Activated T-cell treated with anti-CD3 and anti-CD28 coated beads for 48 hours (primary cell): ENCODE data around the gene NACC2.

Experiments
- DNase-seq: peaks from one replicate; pipeline ENCODE4 v3.0.0-alpha.2; 2020; ENCODE audit warnings: low read depth

Gene NACC2

DNA sequence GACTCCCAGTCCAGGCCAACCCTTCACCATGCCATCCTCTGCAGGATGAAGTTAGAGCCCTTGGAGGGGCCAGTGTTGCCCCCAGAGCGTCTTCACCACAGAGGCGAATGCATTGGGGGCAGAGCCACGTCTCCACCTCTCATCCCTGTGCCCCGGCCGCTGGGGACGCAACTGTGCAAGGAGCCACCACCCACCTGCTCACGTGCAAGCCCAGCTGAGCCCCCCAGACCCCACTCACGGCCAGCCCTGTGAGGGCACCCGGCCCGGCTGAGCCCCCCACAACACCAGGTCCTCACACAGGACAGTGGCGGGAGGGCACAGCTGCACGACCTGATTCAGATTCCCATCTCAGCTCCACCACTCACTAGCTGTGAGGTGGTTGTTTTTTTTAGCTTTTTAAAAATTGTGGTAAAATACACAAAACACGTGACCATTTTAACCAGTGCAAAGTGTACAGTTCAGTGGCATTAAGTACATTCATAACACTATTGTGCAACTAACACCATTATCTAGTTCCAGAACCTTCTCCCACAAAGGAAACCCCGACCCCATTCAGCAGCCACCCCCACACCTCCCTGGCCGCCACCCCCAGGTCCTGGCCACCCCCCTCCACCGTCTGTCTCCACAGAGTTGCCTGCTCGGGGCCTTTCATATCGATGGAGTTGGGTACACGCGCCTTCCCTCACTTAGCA lies 100.4 kb downstream of the NACC2 start:
- DNase-seq = no peak

DNA sequence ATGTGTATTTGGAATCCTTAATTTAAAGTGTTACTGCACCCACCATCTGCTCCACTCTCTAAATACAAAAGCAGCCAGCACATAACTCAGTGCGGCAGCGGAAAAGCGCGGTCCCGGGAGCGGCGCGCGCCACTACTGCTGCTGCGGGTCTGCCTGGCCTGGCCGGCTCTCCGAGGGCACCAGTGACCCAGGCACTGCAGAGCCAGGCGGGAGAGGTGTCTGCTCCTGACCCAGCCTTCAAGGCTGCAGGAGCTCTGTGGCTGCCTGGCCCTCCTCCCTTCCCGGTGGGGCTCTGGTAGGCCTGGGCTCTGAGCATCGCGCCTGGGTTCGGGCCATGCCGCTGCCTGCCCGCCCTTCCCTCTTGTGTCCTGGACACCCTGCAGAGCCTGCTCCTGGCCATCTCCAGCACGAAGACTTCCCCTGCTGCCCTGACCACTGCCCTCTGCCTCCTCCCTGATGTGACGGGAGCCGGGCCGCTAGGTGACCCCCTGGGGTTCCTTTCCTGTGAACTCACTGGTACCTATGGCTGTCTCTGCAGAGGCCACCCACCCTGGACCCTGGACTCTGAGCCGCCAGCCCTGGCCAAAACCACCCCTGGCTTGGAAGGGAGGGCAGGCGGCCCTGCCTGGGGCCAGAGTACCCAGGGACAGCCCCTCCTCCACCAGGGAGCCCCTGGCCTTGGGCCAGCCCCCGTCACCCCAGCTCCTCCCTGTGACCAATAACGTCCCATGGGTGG lies 101.2 kb downstream of the NACC2 start:
- DNase-seq = no peak

DNA sequence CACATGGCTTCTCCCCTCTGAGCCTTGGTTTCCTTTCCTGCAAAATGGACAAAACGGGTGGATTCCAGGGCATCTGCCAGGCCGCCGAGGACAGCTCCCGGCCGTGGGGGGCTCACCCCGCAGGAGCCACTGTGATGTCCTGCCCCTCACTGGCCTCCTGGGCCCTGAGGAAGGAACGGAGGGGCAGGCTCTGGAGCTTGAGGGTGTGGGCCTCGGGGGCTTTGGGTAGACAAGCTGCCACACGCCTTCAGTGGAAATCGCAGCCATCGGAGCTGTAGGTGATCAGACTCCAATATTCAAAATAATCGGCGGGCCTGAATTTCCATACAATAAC lies 101.7 kb downstream of the NACC2 start:
- DNase-seq = no peak

DNA sequence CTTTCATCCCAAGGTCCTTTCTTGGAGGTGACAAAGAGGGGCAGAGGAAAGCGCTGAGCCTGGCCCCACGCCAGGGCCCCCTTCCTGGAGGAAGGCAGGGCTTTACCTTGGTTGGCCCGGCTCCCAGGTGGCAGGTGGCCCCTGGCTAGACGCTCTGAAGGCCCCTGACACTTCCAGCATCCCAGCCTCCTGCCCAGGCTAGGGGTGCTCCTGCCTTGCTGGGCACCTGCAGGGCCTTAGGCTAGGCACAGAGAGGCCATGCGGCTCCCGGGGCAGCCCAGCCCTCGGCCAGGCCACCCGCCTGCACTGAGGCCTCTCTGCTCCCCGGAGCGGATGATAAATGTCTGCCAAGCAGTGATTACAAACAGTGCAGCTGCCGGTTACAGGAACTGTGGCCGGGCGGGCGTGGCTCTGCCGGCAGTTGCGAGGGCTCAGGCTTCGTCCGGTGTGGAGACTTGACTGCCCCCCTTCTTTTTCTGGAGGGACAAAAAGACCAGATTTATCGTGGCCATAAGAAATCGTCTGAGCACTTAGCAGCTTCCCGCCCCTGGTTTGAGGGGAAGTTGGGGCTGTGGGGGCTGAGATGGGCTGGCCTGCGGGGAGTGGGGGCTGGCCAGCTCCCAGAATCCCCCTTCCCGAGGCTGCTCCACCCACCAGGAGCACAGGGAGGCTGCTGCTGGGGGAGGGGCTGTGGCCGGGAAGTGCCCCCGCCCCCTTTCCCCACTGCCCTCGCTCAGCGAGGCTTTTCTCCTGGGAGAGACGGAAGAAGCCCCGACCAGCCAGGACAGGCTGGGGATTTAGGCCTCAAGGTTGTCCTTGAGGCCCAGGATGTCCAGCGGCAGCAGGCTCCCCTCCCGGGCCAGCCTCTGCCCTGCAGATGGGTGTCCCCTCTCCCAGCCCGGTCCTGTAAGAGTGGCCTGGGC lies 102.3 kb downstream of the NACC2 start:
- DNase-seq = peak; percentile 24

DNA sequence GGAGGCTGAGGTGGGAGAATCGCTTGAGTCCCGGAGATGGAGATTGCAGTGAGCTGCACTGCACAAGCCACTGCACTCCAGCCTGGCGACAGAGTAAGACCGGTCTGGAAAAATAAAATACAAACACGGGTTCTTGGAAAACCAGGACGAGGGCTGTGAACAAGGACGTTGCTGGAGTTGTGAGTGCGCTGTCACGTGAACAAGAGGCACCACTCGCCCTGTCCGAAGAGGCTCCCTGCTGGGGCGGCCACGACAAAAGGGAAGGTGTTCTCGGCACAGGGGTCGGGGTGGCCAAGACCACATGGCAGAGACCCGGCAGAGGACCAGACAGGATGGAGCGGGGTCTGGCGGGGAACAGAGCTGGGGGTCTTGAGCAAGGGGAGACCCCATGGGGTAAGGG lies 103.3 kb downstream of the NACC2 start:
- no peak for DNase-seq

DNA sequence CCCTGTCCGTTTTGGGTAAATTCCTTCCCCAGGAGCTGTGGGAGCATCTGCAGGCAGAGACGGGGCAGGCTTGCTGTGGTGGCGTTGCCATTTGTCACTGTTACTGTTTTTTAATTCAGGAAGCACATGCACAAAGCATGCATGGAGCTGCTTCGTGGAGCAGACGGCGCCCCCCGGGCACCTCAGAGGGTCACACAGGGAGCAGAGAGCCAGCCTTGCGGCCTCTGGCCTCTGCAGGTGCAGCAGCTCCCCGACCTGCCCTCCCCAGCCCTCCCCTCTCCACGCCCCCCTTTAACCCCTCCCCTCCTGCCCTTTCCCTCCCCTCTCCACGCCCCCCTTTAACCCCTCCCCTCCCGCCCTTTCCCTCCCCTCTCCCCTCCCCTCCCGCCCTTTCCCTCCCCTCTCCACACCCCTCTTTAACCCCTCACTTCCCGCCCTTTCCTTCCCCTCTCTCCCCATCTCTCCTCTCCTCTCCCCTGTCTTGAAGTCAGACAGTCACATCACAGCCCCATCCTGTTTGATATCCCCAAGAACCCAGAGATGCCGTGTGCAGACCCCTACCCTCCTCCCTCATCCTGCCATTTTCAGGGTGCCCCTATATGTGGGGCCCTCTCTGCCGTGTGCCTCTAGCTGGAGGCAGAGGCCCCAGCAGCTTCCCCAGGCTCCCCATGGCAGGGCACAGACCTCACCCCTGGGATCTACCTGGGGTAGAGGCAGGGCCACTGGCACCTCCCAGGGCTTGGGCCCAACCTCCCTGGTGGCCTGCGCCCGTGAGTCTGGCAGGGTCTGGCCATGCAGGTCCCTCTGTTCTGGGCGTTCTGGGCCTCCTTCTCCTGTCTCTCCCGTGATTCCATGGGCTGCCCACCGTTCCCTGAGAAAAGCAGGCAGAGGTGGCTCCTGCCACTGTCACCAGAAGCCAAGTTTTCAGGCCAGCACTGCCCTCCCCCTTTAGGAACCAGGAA lies 104.3 kb downstream of the NACC2 start:
- no peak for DNase-seq

DNA sequence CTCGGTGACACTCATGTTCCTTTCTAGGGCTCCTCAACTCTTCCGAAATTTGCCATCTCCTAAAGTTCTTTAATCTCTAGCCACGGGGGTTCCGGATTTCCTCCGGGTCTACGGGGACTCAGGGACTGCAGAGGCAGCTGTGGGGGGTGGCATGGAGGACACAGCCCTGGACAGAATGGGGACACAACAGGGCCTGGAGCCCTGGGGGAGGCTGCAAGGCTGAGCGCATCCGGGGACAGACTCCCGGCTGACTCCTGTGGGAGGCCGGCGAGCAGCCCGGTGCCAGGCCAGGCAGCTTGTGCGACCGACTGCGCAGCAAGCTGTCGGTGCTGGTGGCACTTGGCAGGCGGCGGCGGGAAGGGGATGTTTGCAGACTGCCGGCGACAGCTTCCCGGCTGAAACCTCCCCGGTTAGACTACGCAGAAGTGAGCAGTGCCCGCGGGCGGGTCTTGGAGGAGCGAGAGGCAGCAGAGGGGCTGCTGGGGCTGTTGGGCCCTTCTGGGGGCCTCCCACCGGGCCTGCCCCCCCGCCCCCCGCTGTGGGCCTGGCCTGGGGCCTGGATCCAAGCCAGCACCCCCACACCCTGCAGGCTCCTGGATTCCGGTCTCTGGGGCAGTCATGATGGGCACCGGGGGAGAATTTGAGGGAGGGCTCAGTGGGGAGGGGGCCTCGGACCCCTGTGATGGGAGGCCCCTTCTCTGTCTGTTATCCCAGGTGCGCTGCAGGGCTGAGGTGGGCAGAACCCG lies 105.2 kb downstream of the NACC2 start:
- no peak for DNase-seq

DNA sequence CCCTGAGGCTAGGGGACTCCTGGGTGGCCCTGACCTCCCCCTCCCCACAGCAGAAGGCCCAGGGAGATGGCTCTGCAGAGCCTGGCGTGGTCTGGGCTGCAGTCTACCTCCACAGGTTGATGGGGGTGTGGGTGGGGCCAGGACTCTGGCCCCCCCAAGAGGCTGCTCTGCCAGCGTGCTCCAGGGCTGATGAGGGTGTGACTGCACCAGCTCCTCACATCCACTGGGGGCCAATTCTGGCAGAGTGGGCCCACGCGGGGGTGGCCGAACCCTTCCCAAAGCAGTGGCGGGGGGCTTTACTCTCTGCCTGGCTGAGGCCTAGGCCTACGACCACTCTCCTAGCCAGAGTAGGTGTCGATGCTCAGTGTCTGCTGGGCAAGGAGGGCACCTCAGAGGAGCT lies 105.9 kb downstream of the NACC2 start:
- DNase-seq = no peak

DNA sequence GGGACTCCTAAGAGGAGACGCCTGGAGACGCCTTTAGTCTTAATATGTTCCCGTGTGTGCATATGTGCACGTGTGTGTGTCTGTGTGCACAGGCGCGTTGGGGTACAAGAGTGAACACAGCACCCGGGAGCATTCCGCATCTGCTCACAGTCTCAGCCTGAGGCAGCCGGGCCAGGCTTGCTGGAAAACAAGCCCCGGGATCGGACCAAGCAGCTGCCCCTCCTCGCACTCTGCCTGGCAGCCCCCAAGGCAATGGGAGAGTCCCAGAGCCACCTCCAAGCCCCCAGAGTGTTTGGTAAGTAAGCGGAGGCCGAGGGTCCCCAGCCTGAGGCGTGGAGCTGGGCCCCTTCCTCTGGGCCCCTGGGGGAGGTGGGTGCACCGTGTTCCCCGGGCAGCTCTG lies 106.6 kb downstream of the NACC2 start:
- no peak for DNase-seq

DNA sequence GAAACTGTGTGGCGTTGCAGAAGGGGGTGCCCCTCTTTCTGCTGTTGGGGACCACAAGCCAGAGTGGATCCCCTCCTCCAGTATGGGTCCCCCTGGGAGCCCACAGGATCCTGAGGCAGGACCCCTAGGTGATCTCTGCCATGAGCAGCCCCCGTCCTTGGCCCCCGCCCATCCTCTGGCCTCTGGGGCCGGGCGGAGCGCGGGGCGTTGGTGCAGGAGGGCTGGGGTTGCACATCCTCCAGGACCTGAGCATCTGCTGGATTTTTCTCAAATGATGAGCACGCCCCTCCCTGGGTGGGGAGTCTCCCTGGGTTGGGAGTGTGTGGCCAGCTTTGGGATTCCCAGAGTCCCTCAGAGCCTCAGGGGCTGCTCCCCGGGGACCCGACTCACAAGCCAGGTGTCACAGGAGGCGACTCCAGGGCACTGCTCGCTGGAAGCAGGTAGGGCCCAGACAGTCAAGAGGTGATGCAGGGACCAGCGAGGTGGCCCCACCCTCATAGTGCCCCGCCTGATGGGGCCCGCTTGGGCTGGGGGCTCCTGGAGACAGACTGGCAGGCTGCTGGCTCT lies 107.2 kb downstream of the NACC2 start:
- no peak for DNase-seq

DNA sequence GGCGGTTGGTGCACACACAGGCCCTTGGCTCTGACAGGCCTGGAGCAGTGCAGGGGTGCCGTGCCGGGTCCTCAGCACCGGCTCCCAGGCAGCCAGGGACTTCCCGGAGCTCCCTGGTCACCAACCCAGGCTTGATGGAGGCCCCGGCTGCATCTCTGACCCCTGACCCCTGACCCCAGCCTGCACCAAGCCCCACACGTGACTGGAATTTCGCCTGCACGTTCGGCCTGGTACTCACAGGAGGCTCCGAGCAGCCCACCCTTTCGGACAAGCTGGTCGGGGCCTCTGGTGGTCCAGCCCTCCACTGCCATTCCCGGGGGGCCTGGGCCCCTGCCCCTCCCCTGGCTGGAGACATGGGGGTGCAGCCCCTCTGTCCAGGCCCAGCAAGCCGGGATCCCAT lies 108.5 kb downstream of the NACC2 start:
- DNase-seq = no peak

DNA sequence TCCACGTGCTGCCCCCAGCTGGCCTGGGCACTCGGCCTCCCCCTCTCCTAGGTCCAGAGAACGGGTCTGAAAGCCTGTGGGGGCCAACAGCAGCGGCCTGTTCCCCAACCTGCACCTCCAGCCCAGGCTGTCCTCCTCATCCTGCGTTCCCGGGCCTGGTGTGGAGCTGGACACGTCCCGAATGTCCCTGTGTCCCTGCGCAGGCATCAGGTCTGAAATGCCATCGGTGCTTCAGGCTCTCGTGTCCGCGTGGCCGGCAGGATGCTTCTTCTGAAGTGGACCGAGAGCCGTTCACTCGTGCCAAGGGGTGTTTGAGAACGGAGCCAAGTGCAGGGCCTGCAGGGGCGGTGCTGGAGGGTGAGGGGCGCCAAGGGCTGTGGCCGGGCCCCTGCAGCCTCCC lies 109.2 kb downstream of the NACC2 start:
- DNase-seq = no peak

DNA sequence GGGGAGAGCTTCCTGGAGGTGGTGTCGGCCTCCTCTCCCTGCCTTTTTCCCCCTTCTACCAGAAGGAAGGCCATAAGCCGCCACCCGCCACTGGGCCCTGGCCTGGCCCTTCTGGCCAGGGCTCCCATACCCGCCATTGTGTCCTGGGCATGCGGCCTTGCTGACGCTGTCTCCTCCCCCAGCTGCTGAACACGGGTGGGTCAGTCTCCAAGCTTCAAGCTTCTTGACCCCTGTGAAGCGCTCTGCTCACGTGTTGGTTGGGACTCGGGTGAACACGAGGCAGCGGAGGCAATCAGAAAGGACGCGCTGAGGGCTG lies 109.7 kb downstream of the NACC2 start:
- DNase-seq = no peak

DNA sequence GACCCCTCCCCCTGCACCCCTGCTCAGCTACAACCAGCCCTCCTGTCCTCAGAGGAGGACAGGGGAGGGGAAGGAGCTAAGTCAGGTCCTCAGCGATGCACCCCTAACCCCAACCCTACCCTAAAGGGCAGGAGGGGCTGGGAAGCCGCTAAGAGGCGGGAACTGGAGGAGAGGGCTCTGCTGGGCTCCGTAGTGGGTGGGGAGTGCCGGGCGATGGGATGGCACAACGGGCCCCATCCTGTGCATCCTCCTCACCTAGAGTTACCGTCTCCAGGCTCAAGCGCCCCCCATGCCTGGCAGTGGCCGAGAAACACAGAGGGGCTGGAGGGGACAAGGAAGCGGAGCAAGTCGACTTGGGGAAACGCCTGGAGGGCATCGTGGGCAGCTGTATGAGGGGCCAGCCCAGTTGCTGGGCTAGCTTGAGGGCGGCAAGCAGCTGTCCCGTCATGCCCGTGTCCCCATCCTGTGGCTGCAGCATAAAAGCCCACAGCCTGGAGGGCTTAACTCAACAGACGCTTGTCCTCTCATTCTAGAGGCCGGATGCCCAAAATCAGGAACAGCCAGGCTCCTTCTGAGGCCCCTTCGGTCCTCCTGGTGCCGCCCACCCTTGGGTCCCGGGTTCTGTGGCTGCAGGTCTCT lies 110.9 kb downstream of the NACC2 start:
- no peak for DNase-seq

DNA sequence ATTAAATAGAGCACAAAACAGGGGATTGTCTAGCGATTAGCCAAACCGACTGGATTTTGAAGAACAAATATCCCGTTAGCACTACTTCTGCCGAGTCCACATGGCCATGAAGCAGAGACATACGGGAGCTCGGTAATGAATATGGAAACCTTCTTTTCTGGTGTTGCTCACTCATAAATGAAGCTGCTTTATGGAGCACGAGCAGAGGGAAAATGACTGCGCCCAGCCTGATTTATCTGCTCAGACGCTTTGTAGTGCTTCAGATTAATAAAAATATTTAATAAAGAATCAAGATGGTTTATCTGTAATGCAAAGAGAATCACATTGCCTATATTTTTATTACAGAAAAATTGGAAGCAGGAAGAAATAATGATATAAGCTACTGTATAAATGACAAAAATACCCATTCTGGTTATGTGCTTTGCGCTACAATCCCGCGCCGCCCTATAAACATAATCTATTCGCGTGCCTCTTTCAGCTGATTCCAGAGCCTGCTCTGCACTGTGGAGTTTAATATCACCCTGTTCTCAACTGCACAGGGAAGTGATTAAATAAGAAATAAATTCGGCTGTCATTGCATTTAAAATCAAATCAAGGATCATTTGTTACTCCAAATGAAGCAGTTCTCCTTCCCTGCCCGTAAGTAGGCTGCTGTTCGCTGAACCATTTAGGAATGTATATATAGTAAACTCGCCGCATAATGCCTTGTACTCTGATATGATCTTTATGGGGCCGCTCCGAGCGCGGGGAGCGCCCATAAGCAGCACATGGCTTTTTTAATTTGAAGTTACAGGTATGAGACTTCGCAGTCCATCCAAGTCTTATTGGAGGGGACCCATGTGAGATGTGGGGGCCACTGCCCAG lies 111.6 kb downstream of the NACC2 start:
- DNase-seq = no peak

DNA sequence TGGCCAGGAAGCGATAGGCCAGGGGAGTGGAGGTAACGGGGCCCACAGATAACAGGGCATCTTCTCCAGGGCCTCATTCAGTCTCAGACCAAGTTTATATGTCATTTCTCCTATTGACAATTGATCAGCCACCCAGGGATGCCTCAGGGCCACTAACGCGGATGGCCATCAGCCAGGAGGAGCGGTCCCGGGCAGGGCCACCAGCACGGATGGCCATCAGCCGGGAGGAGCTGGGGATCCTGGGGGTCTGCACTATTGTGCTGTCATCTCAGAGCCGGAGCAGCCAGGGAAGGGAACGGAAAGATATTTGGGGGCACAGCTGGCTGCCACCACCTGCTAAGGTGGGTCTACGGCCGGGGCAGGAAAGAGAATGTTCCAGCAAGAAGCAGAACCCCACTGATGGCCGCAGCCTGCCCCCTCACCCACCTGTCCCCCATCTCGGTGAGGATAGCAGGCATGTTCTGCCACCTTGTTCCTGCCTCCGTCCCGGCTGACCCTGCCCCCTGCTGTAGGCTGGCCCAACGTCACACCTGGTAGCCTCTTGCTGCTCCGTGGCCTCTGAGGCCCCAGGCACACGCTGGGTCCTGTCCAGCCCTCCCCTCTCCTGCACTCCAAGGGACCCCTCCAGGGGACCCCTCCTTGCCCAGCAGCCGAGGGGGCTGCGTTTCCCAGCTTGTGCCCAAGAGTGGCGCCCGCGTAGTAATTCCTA lies 112.4 kb downstream of the NACC2 start:
- DNase-seq = no peak

DNA sequence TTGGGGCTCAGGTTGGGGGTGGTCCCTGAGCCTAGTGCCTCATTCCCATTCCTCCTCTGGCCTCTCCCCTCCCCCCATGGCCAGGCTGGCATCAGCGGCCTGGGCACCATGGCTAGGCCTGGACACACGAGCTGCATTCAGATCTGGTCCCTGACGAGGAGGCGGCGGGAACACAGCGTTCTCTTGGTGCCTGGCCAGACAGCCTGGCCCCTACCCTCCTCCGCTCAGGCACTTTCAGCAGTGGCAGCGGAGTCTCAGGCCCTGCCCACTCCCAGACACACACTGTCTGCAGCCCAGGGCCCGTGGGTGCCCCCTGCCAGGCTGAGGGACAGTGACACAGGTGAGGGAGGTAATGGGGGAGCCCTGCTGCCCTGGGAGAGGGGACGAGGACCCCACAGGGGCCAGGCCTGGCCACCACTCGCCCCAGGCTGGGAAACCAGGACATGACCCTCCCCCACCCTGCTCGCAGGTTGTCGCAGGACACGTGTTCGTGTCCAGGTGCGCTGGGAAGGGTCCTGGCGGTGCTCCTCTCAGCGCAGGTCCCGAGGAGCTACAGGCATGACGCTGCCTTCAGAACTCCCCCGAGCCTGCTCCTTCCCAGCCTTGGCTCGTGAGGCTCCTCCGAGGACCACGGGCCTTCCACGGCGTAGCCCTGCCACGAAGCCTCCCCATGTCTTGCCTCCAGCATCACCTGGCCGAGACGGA lies 114.0 kb downstream of the NACC2 start:
- DNase-seq = no peak

DNA sequence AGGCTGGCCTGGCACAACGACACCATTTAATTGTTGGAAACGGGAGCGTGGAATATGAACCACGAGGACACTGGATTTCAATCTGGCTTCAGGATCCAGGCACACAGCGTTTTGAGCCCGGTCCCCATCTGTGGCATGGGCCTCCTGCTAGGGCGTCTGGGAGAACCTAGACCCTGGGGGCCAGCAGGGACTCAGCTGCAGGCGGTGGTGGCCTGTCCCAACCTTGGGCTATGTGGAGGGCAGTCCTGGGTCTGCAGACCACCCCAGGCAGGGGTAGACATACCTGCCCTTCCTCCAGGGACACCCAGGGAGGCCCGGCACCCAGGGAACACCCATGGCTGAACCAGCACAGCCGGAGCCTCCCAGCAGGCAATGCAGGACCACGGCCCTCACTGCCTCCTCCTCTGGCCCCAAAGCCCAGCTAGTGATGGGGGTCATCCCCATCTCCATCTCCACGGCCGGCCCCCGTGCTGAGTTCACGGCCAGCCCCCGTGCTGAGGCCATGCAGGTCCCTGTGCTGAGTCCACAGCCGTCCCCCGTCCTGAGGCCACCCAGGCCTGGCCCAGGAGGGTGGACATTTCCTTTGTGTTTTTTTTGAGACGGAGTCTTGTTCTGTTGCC lies 115.4 kb downstream of the NACC2 start:
- no peak for DNase-seq
